H1 (cell line): ENCODE data around the gene BICRAL. TPM values are rescaled to one million over a fixed set of nuclear protein-coding genes. Genes with fewer than 3 reads are reported as not detected.

Source experiments
- CTCF ChIA-PET: fragments of 300-600 bp; sonication (Branson Sonifier 250); formaldehyde crosslinking; loops from one replicate; lab custom pipeline; 2021; ENCODE audit not compliant: partially characterized antibody; lab: Charles Lee
- POLR2A ChIA-PET: fragments of 300-600 bp; sonication (Branson Sonifier 250); formaldehyde crosslinking; loops from one replicate; lab custom pipeline; 2021; ENCODE audit warnings: inconsistent platforms; ENCODE audit not compliant: partially characterized antibody; lab: Charles Lee
- DNase-seq, 2 experiments: peaks; one replicate each; pipeline versions ENCODE4 v3.0.0 to v3.0.0-alpha.2; 2010 to 2022; ENCODE audit warnings: low spot score in 2 of 2, low read depth in 1 of 2, mixed read lengths in 1 of 2
- FAIRE-seq: peaks from 2 replicates; lab custom pipeline; 2011; peaks lifted over from hg19 to GRCh38; lab: Jason Lieb, UNC
- H2AFZ ChIP-seq: 2 replicates; pipeline ENCODE4 v1.8.1; 2012; ENCODE audit warnings: low read length, inconsistent platforms
- H2AK5ac ChIP-seq: 2 replicates; pipeline ENCODE4 v1.6.1; 2013; ENCODE audit warnings: low read depth, low read length
- H2BK120ac ChIP-seq: replicated peaks from 2 replicates; pipeline ENCODE3; 2013; ENCODE audit warnings: low read depth, low read length, inconsistent platforms
- H2BK12ac ChIP-seq: 2 replicates; pipeline ENCODE4 v1.6.1; 2013; ENCODE audit warnings: low read depth, low read length
- H2BK15ac ChIP-seq: 2 replicates; pipeline ENCODE4 v1.6.1; 2013; ENCODE audit warnings: low read length
- H2BK20ac ChIP-seq: 2 replicates; pipeline ENCODE4 v1.6.1; 2013; ENCODE audit warnings: low read length
- H2BK5ac ChIP-seq: 2 replicates; pipeline ENCODE4 v1.6.1; 2013; ENCODE audit warnings: low read depth, low read length
- H3K14ac ChIP-seq: 2 replicates; pipeline ENCODE4 v1.6.1; 2013; ENCODE audit warnings: inconsistent platforms; ENCODE audit not compliant: insufficient read length
- H3K18ac ChIP-seq: 2 replicates; pipeline ENCODE4 v1.6.1; 2013; ENCODE audit warnings: low read length; ENCODE audit errors: extremely low read depth
- H3K23ac ChIP-seq: 2 replicates; pipeline ENCODE4 v1.6.1; 2013; ENCODE audit warnings: inconsistent platforms; ENCODE audit not compliant: insufficient read length
- H3K23me2 ChIP-seq: 2 replicates; pipeline ENCODE4 v1.6.1; 2013; ENCODE audit warnings: low read depth, low read length
- H3K27ac ChIP-seq: 2 replicates; pipeline ENCODE4 v1.6.1; 2011; ENCODE audit warnings: low read depth, low read length, inconsistent platforms
- H3K27me3 ChIP-seq, 4 experiments: replicated peaks in 1 of 4; 1 replicate in 1 of 4; 2 replicates in 3 of 4; pipeline versions ENCODE4 v1.6.1 to v1.8.1; 2011 to 2013; ENCODE audit warnings: low read length in 3 of 4, mild to moderate bottlenecking in 3 of 4, inconsistent platforms in 2 of 4, mixed read lengths in 2 of 4, moderate library complexity in 1 of 4; ENCODE audit not compliant: control insufficient read depth in 3 of 4, insufficient read depth in 3 of 4; ENCODE audit errors: extremely low read depth in 1 of 4
- H3K36me3 ChIP-seq, 4 experiments: 2 replicates each; pipeline versions ENCODE4 v1.6.1 to v1.8.1; 2011 to 2013; ENCODE audit warnings: mild to moderate bottlenecking in 4 of 4, low read length in 3 of 4, moderate library complexity in 2 of 4, control low read depth in 1 of 4, inconsistent platforms in 1 of 4; ENCODE audit not compliant: insufficient read depth in 4 of 4, control insufficient read depth in 2 of 4
- H3K4ac ChIP-seq: replicated peaks from 2 replicates; pipeline ENCODE3; 2013; ENCODE audit warnings: low read length, low read depth, mixed read lengths, inconsistent platforms; ENCODE audit not compliant: insufficient read length
- H3K4me1 ChIP-seq, 4 experiments: replicated peaks in 1 of 4; 1 replicate in 1 of 4; 2 replicates in 3 of 4; pipeline versions ENCODE4 v1.6.1 to v1.8.1; 2011 to 2013; ENCODE audit warnings: low read length in 3 of 4, inconsistent platforms in 2 of 4, mixed read lengths in 1 of 4; ENCODE audit not compliant: insufficient read depth in 4 of 4, control insufficient read depth in 3 of 4
- H3K4me2 ChIP-seq, 2 experiments: 2 replicates each; pipeline versions ENCODE4 v1.6.1 to v1.8.1; 2011 to 2013; ENCODE audit warnings: low read depth in 2 of 2, low read length in 2 of 2, control low read depth in 1 of 2, inconsistent platforms in 1 of 2, mild to moderate bottlenecking in 1 of 2; ENCODE audit not compliant: insufficient read depth in 1 of 2
- H3K4me3 ChIP-seq, 4 experiments: fragments of 200-600, 300-600 bp in 1 of 4; sonication (generic), shearing (Covaris generic), sonication (Bioruptor Twin) in 1 of 4; 2 replicates each; pipeline versions ENCODE4 v1.5.1 to v1.8.1; 2011 to 2016; ENCODE audit warnings: low read length in 4 of 4, low read depth in 3 of 4, control low read depth in 2 of 4, inconsistent platforms in 2 of 4, mild to moderate bottlenecking in 2 of 4, mixed read lengths in 1 of 4, moderate library complexity in 1 of 4; ENCODE audit not compliant: insufficient read depth in 2 of 4; ENCODE audit errors: extremely low read depth in 1 of 4
- H3K56ac ChIP-seq: replicated peaks from 2 replicates; pipeline ENCODE3; 2013; ENCODE audit warnings: low read depth, mild to moderate bottlenecking, mixed read lengths, low read length, inconsistent platforms; ENCODE audit not compliant: insufficient read length
- H3K79me1 ChIP-seq: 2 replicates; pipeline ENCODE4 v1.6.1; 2013; ENCODE audit warnings: low read depth, low read length, control low read depth
- H3K79me2 ChIP-seq, 2 experiments: 2 replicates each; pipeline versions ENCODE4 v1.6.1 to v1.8.1; 2012 to 2013; ENCODE audit warnings: low read length in 2 of 2, mild to moderate bottlenecking in 2 of 2, inconsistent platforms in 1 of 2; ENCODE audit not compliant: insufficient read depth in 2 of 2, control insufficient read depth in 1 of 2
- H3K9ac ChIP-seq, 4 experiments: replicated peaks in 1 of 4; 1 replicate in 1 of 4; 2 replicates in 3 of 4; pipeline versions ENCODE4 v1.6.1 to v1.8.1; 2011 to 2013; ENCODE audit warnings: low read depth in 3 of 4, low read length in 3 of 4, control low read depth in 2 of 4, mild to moderate bottlenecking in 2 of 4, moderate library complexity in 2 of 4, inconsistent platforms in 1 of 4; ENCODE audit errors: extremely low read depth in 1 of 4
- H3K9me3 ChIP-seq, 2 experiments: 2 replicates each; pipeline versions ENCODE4 v1.6.1 to v1.8.1; 2012 to 2013; ENCODE audit warnings: mild to moderate bottlenecking in 2 of 2, moderate library complexity in 2 of 2, control low read depth in 1 of 2, inconsistent platforms in 1 of 2, low read depth in 1 of 2, low read length in 1 of 2, mixed read lengths in 1 of 2; ENCODE audit not compliant: insufficient read depth in 2 of 2
- H4K20me1 ChIP-seq, 2 experiments: replicated peaks in 1 of 2; 2 replicates each; pipeline versions ENCODE3 to v1.8.1; 2011 to 2013; ENCODE audit warnings: inconsistent platforms in 2 of 2, low read length in 2 of 2, mild to moderate bottlenecking in 1 of 2; ENCODE audit not compliant: insufficient read depth in 2 of 2, control insufficient read depth in 1 of 2
- H4K5ac ChIP-seq: 2 replicates; pipeline ENCODE4 v1.6.1; 2013; ENCODE audit warnings: low read length, low read depth, mixed read lengths, inconsistent platforms; ENCODE audit not compliant: insufficient read length
- H4K8ac ChIP-seq: 2 replicates; pipeline ENCODE4 v1.8.0; 2013; ENCODE audit warnings: mild to moderate bottlenecking, moderate library complexity, low read length, inconsistent platforms; ENCODE audit not compliant: insufficient read depth; ENCODE audit errors: extremely low read depth
- H4K91ac ChIP-seq: replicated peaks from 2 replicates; pipeline ENCODE3; 2013; ENCODE audit warnings: low read length, mixed read lengths, inconsistent platforms; ENCODE audit not compliant: insufficient read length
- MAFK ChIP-seq: IDR thresholded peaks from 2 replicates; pipeline ENCODE4 v1.6.1; 2012; ENCODE audit warnings: low read depth, mild to moderate bottlenecking, improper control_type of control experiment, low read length
- NANOG ChIP-seq: IDR thresholded peaks from 2 replicates; pipeline ENCODE4 v1.6.1; 2011; ENCODE audit warnings: low read length, low read depth, mild to moderate bottlenecking, inconsistent platforms; ENCODE audit not compliant: insufficient read depth, poor library complexity, severe bottlenecking
- WGBS, 2 experiments: shearing (Covaris generic) in 1 of 2; methylation state at CpG; one replicate each; pipeline versions ENCODE4 v1.1.6 to v1.1.7; 2013 to 2015; ENCODE audit warnings: low lambda C conversion rate in 2 of 2, mixed read lengths in 2 of 2, inconsistent platforms in 1 of 2, low coverage in 1 of 2, missing lambda C conversion rate in 1 of 2; ENCODE audit not compliant: insufficient replicate concordance in 2 of 2, insufficient coverage in 1 of 2, insufficient read length in 1 of 2; ENCODE audit errors: extremely low coverage in 1 of 2, missing lambda C conversion rate in 1 of 2; 5-methylcytosine and 5-hydroxymethylcytosine counted together
- polyA plus RNA-seq, 7 experiments: library from polyadenylated mRNA; depleted of rRNA in 3 of 7; stranded (reverse) in 5 of 7; unstranded in 2 of 7; fragments of >200 nt in 5 of 7; fragments of 200-250 nt in 2 of 7; gene quantifications; 1 replicate in 5 of 7; 2 replicates in 1 of 7; 4 replicates in 1 of 7; pipeline versions ENCODE4 v1.2.1 to v1.2.3, GENCODE V29; 2011 to 2013; ENCODE audit warnings: missing spikeins in 2 of 7, mixed read lengths in 2 of 7
- total RNA-seq: library from RNA; stranded (reverse); fragmentation: NEBNext Ultra II Directional; extraction: Animal tissue kit (Norgen Biotek cat#: 25700); gene quantifications from 2 replicates; pipeline ENCODE4 v1.2.1, GENCODE V29; 2021
- TF ChIP-seq, protein P1 (sequence below): IDR thresholded peaks from 2 replicates; pipeline ENCODE4 v1.6.1; 2012; ENCODE audit warnings: low read length, inconsistent platforms

BICRAL gene
- total and polyA plus RNA-seq, 2 of the 8 experiments (the other 6 are each of a cell fraction or from before 2014, with no cell fraction given), result 9.4 to 12.2 TPM

DNA sequence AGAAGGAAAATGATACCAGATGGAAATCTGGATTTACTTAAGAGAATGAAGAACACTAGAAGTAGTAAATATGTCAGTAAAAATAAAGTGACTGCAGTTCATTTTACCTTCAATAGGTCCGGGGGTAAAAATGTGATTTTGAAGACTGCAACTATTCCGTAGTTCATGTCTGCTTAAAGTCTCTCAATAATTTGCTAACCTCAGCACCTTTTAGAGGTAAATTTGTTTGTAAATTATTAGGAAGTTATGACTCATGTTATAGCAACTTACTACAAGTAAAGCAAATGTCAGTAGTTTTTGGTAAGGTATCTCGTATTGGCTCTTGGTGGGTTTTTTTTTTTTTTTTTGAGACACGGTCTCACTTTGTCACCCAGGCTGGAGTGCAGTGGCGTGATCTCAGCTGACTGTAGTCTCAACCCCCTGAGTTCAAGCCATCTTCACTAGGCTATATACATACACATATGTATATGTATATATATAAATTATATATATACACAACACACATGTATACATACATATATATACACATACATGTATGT lies 32.1 kb downstream of the BICRAL start:
- no peak overlapping the region for H3K27ac ChIP-seq
- no peak overlapping the region for H3K14ac ChIP-seq
- ChIA-PET POLR2A (no interaction called here), CTCF (no interaction called here)
- no peak overlapping the region for H2BK15ac ChIP-seq
- DNase-seq, result no peak
- no peak overlapping the region for H4K91ac ChIP-seq
- no peak overlapping the region for H2BK120ac ChIP-seq
- H3K23me2 ChIP-seq, result no peaks in the 10 kb centered on the region
- no peak overlapping the region for H2AFZ ChIP-seq
- no peak overlapping the region for H2BK20ac ChIP-seq
- 92% methylated on average over 5 of the region's 5 CpGs; no CpG with 5 or more reads in 1 of the 2 experiments for WGBS, 2 experiments
- no peak overlapping the region for H4K8ac ChIP-seq
- H2AK5ac ChIP-seq, result no peak overlapping the region
- H3K36me3 ChIP-seq, result no peaks in the 10 kb centered on the region
- FAIRE-seq, result no peak
- no peak overlapping the region for H3K18ac ChIP-seq
- no peaks in the 10 kb centered on the region for H3K9me3 ChIP-seq
- TF ChIP-seq MAFK, result peak; percentile 56; the same call in 1 of the 2 replicates
- TF ChIP-seq, protein P1, sequence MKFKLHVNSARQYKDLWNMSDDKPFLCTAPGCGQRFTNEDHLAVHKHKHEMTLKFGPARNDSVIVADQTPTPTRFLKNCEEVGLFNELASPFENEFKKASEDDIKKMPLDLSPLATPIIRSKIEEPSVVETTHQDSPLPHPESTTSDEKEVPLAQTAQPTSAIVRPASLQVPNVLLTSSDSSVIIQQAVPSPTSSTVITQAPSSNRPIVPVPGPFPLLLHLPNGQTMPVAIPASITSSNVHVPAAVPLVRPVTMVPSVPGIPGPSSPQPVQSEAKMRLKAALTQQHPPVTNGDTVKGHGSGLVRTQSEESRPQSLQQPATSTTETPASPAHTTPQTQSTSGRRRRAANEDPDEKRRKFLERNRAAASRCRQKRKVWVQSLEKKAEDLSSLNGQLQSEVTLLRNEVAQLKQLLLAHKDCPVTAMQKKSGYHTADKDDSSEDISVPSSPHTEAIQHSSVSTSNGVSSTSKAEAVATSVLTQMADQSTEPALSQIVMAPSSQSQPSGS, result no peak
- TF ChIP-seq NANOG, result no peak
- H4K20me1 ChIP-seq, result no peaks in the 10 kb centered on the region
- no peak overlapping the region for H3K4me2 ChIP-seq
- no peak overlapping the region for H4K5ac ChIP-seq
- no peak overlapping the region for H3K4ac ChIP-seq
- H3K79me2 ChIP-seq, result no peaks in the 10 kb centered on the region
- no peak overlapping the region for H3K56ac ChIP-seq
- no peak overlapping the region for H3K23ac ChIP-seq
- H2BK5ac ChIP-seq, result no peak overlapping the region
- H3K4me3 ChIP-seq, result no peak overlapping the region
- H3K27me3 ChIP-seq, result no peaks in the 10 kb centered on the region
- H3K79me1 ChIP-seq, result no peaks in the 10 kb centered on the region
- H3K9ac ChIP-seq, result no peak overlapping the region
- H2BK12ac ChIP-seq, result no peak overlapping the region
- peaks cover 0 to 3% (median under 1%) of the 10 kb centered on the region in 4 experiments; a peak in 3 of 7 replicates for H3K4me1 ChIP-seq
